PC-9 (cell line): ENCODE data around the gene HLX.

Experiments used
- CTCF ChIP-seq: fragments of 200-600 bp; sonication (generic); conservative IDR thresholded peaks from 2 replicates; pipeline ENCODE4 v1.6.1; 2017; ENCODE audit warnings: mixed run types, antibody characterized with exemption, mild to moderate bottlenecking, moderate library complexity
- EZH2 ChIP-seq: fragments of 200-600 bp; sonication (generic); IDR thresholded peaks from 2 replicates; pipeline ENCODE4 v1.8.0; 2017; ENCODE audit warnings: antibody characterized with exemption, low read depth

DNA sequence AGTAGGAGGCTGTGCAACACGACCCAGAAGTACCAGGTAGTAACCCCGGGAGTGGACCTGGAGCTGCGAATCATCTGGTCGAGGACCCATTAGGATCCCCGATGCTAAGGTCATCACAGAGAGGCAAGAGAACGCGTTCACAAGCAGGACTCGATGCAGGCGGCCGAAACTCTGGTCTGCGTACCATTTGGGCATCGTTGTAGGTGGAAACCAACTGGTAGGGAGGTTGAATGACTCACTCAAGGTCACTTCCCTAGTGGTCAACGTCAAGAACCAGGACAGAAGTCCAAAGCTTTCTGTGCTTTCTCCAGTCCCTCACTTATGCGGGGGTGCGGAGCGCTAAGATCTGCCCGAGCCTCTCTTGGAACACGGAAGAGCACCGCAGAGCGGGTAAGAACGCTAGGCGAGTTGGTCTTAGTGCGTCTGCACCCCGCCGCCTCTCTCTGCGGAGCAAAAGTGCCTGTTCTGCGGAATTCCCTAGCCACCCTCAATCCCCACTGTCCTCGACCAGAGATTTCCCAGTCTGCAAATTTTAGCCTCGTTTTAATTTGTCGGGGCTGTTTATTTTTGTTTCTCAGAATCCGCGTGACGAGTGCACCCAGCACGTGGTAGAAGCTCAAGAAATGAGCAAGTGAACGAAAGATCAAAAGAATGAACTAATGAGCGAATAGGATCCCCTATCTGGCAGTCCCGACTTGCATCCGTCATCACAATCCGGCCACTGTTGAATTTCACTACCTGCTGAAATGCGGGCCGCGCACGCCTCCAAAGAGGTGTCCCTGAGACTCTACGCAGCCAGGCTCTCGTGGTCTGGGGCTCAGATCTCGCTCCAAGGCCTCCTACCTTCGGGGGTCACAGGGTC, 12.2 kb downstream of the HLX start:
- no peak for TF ChIP-seq CTCF
- TF ChIP-seq EZH2: no peak
